Activated T-helper 1 cell treated with anti-CD3 and anti-CD28 coated beads, Interleukin-12 subunit alpha, Interleukin-12 subunit beta, Interleukin-2, Interleukin-4 antibody, amounts not matched to agents 30 ng/mL and 10 ng/mL and 1 ng/mL, durations not matched to agents 14 hours and 24 hours and 36 hours (primary cell): Measurements from ENCODE around the gene LCN1. TPM values are rescaled to one million over a fixed set of nuclear protein-coding genes. Genes with fewer than 3 reads are reported as not detected.

ENCODE experiments used
- DNase-seq: peaks from one replicate; pipeline ENCODE4 v3.0.0; 2021; ENCODE audit warnings: low spot score
- H3K27ac Mint-ChIP-seq: one replicate; pipeline ENCODE4 v1.8.0; 2021; ENCODE audit warnings: mild to moderate bottlenecking, mixed read lengths
- H3K27me3 Mint-ChIP-seq: one replicate; pipeline ENCODE4 v1.8.0; 2022; ENCODE audit warnings: mild to moderate bottlenecking, moderate library complexity, mixed read lengths; ENCODE audit not compliant: insufficient read depth
- H3K36me3 Mint-ChIP-seq: one replicate; pipeline ENCODE4 v1.8.0; 2021; ENCODE audit warnings: low read depth, mixed read lengths
- H3K4me1 Mint-ChIP-seq: one replicate; pipeline ENCODE4 v1.8.0; 2021; ENCODE audit warnings: low read depth, mixed read lengths
- H3K4me3 Mint-ChIP-seq: one replicate; pipeline ENCODE4 v1.8.0; 2021; ENCODE audit warnings: mild to moderate bottlenecking, moderate library complexity, mixed read lengths
- H3K9me3 Mint-ChIP-seq: one replicate; pipeline ENCODE4 v1.8.0; 2021; ENCODE audit warnings: mixed read lengths
- intact Hi-C: fragments of 100-400 bp; cut with micrococcal nuclease; formaldehyde crosslinking; loops from one replicate; pipeline ENCODE4 v1.15.1; 2024
- total RNA-seq: library from RNA; stranded (reverse); gene quantifications from 2 replicates; pipeline ENCODE4 v1.2.3, GENCODE V29; 2022

The LCN1 gene
- total RNA-seq, 1 donor from 2014 or later = not detected

DNA sequence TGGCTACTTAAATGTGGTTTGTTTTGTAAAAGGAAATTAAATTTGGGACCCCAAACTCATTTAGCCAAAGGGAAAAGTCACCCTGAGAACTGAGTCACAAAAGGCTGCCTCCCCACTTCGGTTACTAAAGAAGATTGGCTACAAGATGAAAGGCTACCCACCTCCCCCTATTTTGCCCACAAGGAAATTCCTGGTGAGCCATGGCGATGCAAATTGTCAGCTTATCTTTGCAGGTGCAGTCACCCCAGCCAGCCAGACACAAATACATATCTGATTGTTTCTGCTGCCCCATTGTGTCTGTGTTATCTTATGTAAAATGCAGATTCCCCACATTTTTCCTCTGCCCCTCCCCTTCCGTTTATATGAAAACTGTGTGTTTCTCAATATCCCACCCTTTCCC is 49.2 kb downstream of the LCN1 start:
- Mint-ChIP-seq H3K4me1 (no peaks in the 10 kb centered on the region), H3K9me3 (no peaks in the 10 kb centered on the region), H3K27ac (no peak overlapping the region), H3K36me3 (no peaks in the 10 kb centered on the region), H3K27me3 (peaks cover 4% of the 10 kb centered on the region), H3K4me3 (no peak overlapping the region)
- DNase-seq = no peak
- intact Hi-C loops = no loop called here

DNA sequence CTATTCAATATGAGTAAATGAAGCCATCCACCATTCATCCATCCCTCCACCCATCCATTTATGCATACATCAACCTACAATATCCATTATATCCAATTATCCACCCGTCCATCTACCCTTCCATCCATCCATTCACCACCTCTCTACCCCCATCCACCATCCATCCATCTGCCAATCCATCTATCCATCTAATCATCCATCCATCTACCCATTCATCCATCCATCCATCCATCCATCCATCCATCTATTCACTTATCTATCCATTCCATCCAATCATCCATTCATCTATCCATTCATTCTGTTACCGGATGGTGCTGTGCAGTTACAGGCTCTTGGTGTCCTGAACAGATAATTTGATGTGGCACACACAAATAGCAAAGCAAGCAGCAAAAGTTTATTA is 51.0 kb downstream of the LCN1 start:
- intact Hi-C loops = no loop called here
- H3K27ac Mint-ChIP-seq = no peak overlapping the region
- H3K4me1 Mint-ChIP-seq = no peaks in the 10 kb centered on the region
- DNase-seq = no peak
- no peaks in the 10 kb centered on the region for H3K9me3 Mint-ChIP-seq
- H3K4me3 Mint-ChIP-seq = no peak overlapping the region
- H3K36me3 Mint-ChIP-seq = no peaks in the 10 kb centered on the region
- H3K27me3 Mint-ChIP-seq = peaks cover 4% of the 10 kb centered on the region

DNA sequence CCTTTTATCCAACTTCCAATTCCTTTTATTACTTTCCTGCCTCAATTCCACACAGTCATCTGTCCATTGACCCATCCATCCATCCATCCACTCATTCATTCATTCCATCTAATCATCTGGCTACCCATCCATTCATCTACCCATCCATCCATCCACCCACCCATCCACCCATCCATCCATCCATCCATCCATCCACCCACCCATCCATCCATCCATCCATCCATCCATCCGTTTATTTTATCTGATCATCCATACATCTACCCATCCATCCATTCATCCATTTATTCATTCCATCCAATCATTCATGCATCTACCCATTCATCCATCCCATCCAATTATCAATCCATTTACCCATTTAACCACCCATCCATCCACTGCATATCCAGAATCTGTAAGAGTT is 51.9 kb downstream of the LCN1 start:
- intact Hi-C loops = no loop called here
- H3K4me3 Mint-ChIP-seq = no peak overlapping the region
- no peaks in the 10 kb centered on the region for H3K36me3 Mint-ChIP-seq
- peaks cover 4% of the 10 kb centered on the region for H3K27me3 Mint-ChIP-seq
- DNase-seq = no peak
- H3K27ac Mint-ChIP-seq = no peak overlapping the region
- H3K4me1 Mint-ChIP-seq = no peaks in the 10 kb centered on the region
- H3K9me3 Mint-ChIP-seq = no peaks in the 10 kb centered on the region

DNA sequence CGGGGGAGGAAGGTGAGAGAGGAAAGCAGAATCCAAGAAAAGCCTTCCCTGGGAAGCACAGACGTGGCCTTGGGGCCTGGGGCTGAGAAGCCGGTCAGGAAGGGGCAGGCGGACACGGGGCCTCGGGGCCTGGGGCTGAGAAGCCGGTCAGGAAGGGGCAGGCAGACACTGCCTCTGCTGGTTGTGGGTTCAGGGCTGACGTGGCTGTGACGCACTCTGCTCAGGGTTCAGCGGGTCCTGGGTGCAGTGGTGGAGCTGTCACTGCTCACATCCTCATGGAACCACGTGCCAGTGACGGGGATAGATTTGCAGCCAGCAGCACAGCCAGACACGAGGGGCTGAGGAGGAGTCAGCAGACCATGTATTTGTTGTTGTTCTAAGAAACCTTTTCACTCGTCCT is 53.1 kb downstream of the LCN1 start:
- no peak for DNase-seq
- H3K36me3 Mint-ChIP-seq = no peaks in the 10 kb centered on the region
- intact Hi-C loops = no loop called here
- H3K9me3 Mint-ChIP-seq = no peaks in the 10 kb centered on the region
- no peak overlapping the region for H3K4me3 Mint-ChIP-seq
- H3K27me3 Mint-ChIP-seq = peaks cover under 1% of the 10 kb centered on the region
- H3K27ac Mint-ChIP-seq = no peak overlapping the region
- H3K4me1 Mint-ChIP-seq = no peaks in the 10 kb centered on the region

DNA sequence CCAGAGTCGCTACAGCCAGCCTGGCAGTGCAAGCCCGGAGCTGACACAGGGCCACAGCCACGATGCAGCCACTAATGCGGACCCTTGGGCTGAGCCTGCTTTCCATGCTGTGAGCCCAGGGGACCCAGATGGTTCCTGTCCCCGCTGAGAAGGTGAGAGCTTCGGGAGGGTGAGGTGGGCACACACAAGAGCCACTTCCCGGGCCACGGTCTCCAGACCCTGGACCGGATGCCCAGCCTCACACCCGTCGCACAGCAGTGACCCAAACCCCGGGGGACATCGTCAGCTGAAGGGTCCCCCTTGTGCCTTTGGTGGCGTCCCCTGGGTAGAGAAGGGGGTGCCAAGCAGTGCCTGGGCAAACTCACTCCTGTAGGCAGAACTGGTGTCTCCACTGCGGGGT is 53.7 kb downstream of the LCN1 start:
- H3K4me3 Mint-ChIP-seq = no peak overlapping the region
- no peaks in the 10 kb centered on the region for H3K27me3 Mint-ChIP-seq
- H3K4me1 Mint-ChIP-seq = no peaks in the 10 kb centered on the region
- H3K27ac Mint-ChIP-seq = no peak overlapping the region
- H3K36me3 Mint-ChIP-seq = no peaks in the 10 kb centered on the region
- intact Hi-C loops = no loop called here
- DNase-seq = no peak
- no peaks in the 10 kb centered on the region for H3K9me3 Mint-ChIP-seq

Other genes with a start within 250 kb of the LCN1 start
- gene PPP1R26, start 41.7 kb upstream of the LCN1 start, total RNA-seq = 0.86 and 1.2 TPM in 2 replicates
- 66.6 and 70.8 TPM in 2 replicates for gene MRPS2, start 20.8 kb upstream of the LCN1 start, total RNA-seq
- gene OBP2A, start 24.7 kb downstream of the LCN1 start, total RNA-seq = not detected in 2 replicates
- not detected in 2 replicates for gene PAEP, start 40.3 kb downstream of the LCN1 start, total RNA-seq
- gene GLT6D1, start 118.1 kb downstream of the LCN1 start, total RNA-seq = not detected in 2 replicates
- gene LCN9, start 141.9 kb downstream of the LCN1 start, total RNA-seq = not detected in 2 replicates
- gene SOHLH1, start 178.0 kb downstream of the LCN1 start, total RNA-seq = not detected in 2 replicates
- not detected in 2 replicates for gene KCNT1, start 180.7 kb downstream of the LCN1 start, total RNA-seq